ENCODE measurements around the gene PDE4D. TPM values are rescaled to one million over a fixed set of nuclear protein-coding genes. Genes with fewer than 3 reads are reported as not detected.

Gene PDE4D
- total RNA-seq, 1 experiment from 2014 or later, result 6.3 TPM

DNA sequence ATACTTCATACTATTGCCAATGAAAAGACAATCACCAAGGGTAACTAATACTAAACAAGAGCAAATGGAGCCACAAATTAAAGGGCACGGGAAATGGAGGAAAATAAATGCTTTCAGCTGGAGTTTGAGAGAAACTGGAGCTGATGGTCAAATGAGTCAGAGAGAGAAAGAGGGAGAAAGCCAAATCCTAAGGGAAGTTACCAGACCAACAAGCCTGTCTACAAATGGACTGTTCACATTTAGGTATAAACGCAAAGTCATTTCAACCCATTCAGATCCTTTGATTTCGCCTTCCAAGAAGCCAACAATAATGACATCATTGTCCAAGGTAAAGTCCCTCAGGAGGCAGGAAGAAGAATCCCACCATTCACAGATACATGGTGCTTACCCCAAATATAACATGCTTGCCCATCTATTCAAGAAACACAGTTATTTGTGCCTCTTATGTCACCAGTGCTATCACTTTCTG lies 958.9 kb downstream of the PDE4D start:
- H3K36me3 ChIP-seq, result no peaks in the 10 kb centered on the region
- H3K4me3 ChIP-seq, result no peak overlapping the region
- H3K27me3 ChIP-seq (replicated peaks), result no peaks in the 10 kb centered on the region
- no peaks in the 10 kb centered on the region for H3K4me1 ChIP-seq (replicated peaks)
- no peak for DNase-seq (ENCODE audit: low read depth in 1 of 2, low spot score in 2 of 2)
- H3K27ac ChIP-seq, result no peak overlapping the region
- no peaks in the 10 kb centered on the region for H3K9me3 ChIP-seq (replicated peaks)

DNA sequence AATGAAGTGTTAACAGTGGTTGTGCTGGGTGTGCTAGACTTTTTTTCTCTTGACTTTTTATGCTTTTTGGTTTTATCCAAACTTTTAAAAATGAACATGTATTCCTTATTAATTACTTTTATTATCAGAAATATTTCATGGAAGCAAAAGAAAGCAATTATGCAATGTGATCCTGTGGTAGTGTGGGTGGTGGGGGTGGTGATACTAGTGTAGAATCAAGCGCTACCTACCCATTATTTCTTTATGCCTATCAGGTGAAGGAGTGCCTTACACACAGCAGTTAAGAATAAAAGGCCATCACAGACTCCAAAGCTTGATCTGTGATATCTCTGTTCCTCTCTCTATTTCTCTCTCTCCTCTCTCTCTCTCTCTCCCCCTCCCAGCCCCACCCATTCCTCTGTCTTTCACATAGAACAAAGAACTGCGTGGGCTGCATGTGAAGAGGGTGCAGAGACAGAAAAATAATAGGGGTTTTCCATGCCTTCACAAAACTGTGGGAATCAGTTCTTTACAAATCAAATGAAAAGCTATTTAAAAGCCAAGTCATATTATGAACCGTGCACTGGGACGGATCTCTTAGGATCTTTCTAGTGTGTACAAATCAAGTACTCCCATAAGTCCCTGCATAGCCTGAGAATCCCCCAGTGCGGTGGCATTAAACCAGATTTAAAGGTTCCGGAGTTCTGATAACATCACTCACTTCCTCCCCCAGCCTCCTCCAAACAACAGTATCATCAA lies 959.5 kb downstream of the PDE4D start:
- DNase-seq (ENCODE audit: low read depth in 1 of 2, low spot score in 2 of 2), result no peak
- no peaks in the 10 kb centered on the region for H3K9me3 ChIP-seq (replicated peaks)
- H3K36me3 ChIP-seq, result no peaks in the 10 kb centered on the region
- no peak overlapping the region for H3K4me3 ChIP-seq
- no peaks in the 10 kb centered on the region for H3K27me3 ChIP-seq (replicated peaks)
- no peak overlapping the region for H3K27ac ChIP-seq
- no peaks in the 10 kb centered on the region for H3K4me1 ChIP-seq (replicated peaks)

DNA sequence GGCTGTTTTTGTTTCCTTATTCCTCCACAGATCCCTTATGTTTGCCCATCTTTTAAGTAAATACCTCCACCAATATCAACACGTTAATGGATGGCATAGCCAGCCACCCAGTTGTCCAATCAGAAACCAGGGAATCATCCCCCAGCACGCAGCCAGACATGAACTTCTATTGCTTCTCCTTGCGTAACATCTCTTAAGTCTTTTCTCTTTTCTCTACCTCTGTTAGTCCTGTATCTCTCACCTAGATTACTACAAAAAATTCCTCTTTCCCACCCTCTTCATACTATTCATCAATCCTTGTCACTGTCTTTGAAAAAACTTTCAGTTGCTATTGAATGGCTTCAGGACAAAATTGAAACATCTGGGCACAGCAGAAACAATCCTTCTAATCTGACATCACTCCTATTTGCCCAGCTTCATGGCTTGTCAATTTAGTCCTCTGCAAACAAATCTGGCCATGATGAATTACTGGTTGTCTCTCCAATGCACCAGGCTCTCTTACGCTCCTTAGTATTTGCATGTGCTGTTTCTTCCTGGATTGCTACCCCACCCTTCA lies 961.4 kb downstream of the PDE4D start:
- H3K4me1 ChIP-seq (replicated peaks), result no peaks in the 10 kb centered on the region
- H3K4me3 ChIP-seq, result no peak overlapping the region

DNA sequence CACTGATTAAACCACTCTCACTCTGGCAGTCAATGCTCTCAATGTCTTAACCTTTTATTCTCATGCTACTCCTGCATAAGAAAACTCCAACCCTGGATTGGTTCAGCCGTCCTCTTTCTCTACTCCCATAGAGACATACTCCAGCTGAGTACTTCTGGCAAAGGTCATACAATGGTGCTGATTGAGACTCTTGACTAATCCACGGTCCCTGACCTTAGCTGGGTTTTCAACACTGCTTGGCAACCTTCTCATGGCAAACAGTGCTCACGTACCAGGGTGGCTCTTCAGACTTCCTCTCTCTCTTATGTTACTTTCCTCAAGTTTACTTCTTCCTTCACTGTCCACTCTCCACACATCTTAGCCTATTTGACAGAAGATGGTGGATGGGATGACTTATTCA lies 963.0 kb downstream of the PDE4D start:
- no peak overlapping the region for H3K27ac ChIP-seq
- no peaks in the 10 kb centered on the region for H3K4me1 ChIP-seq (replicated peaks)
- no peaks in the 10 kb centered on the region for H3K9me3 ChIP-seq (replicated peaks)
- no peak overlapping the region for H3K4me3 ChIP-seq
- no peak for DNase-seq (ENCODE audit: low read depth in 1 of 2, low spot score in 2 of 2)
- H3K27me3 ChIP-seq (replicated peaks), result no peaks in the 10 kb centered on the region
- no peaks in the 10 kb centered on the region for H3K36me3 ChIP-seq

More for the DNA sequence above, 961.4 kb downstream of the PDE4D start:
- no peaks in the 10 kb centered on the region for H3K36me3 ChIP-seq
- no peak overlapping the region for H3K27ac ChIP-seq
- no peaks in the 10 kb centered on the region for H3K9me3 ChIP-seq (replicated peaks)
- no peaks in the 10 kb centered on the region for H3K27me3 ChIP-seq (replicated peaks)
- DNase-seq (ENCODE audit: low read depth in 1 of 2, low spot score in 2 of 2), result no peak

DNA sequence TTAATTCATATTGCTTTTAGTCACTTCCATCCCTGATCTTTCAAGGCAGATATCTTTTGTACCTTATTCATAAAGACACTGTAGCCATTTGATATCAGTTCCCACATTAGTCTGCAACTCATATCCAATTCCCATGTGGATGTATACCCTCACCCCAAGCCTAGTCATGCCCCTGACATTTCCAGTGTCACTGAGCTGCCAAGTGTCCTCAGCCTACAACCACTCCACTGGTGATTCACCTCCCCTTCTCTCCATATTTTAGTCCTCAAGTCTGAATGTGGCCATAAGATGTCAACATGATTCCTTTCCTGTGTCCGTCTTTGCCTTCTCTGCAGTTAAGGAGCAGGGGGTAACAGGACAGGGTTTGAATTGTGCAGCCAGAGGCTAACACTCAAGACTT lies 963.8 kb downstream of the PDE4D start:
- Histone ChIP-seq H3K9me3 (replicated peaks) (no peaks in the 10 kb centered on the region), H3K27ac (no peak overlapping the region), H3K27me3 (replicated peaks) (no peaks in the 10 kb centered on the region), H3K36me3 (no peaks in the 10 kb centered on the region), H3K4me3 (no peak overlapping the region), H3K4me1 (replicated peaks) (no peaks in the 10 kb centered on the region)
- DNase-seq (ENCODE audit: low read depth in 1 of 2, low spot score in 2 of 2), result no peak

DNA sequence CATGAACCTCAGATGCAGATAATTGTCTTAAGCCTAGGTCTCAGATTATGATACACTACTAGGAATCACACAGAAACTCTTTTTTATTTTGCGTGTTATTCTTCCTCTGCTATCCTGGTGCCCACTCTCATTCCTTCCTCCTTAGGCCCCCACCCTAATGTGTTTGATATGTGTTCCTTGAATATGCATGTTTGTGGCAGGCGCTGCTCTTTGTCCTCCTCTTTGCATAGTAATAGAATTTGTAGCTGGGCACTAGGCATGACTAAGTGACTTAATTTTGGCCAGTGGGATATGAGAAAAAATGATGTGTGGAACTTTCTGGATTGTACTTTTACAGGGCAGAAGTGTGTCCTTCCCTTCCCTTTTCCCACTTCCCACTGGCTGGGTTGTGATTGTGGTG lies 965.6 kb downstream of the PDE4D start:
- Histone ChIP-seq H3K27ac (no peak overlapping the region), H3K4me3 (no peak overlapping the region), H3K4me1 (replicated peaks) (no peaks in the 10 kb centered on the region), H3K9me3 (replicated peaks) (no peaks in the 10 kb centered on the region), H3K36me3 (no peaks in the 10 kb centered on the region), H3K27me3 (replicated peaks) (no peaks in the 10 kb centered on the region)
- no peak for DNase-seq (ENCODE audit: low read depth in 1 of 2, low spot score in 2 of 2)

DNA sequence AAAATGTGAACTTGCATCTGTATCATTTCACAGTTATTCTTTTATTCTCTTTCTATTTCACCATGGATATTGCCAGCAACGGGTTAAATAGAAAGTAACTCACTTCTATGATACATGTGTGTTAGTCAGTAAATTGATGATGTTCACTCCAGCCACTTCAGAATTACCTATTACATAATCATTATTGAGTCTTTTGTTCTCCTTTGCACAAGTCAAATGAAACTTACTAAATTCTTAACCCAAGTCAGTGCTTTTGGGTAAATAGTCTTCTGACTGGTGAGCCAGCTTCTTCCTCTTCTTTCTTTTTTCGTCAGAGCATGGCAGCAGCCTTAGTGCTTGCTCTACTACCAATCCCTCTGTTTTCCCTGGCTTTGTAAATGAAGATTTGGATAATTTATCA lies 966.3 kb downstream of the PDE4D start:
- H3K4me3 ChIP-seq, result no peak overlapping the region
- H3K27me3 ChIP-seq (replicated peaks), result no peaks in the 10 kb centered on the region
- no peaks in the 10 kb centered on the region for H3K36me3 ChIP-seq
- H3K27ac ChIP-seq, result no peak overlapping the region
- no peaks in the 10 kb centered on the region for H3K4me1 ChIP-seq (replicated peaks)
- no peak for DNase-seq (ENCODE audit: low read depth in 1 of 2, low spot score in 2 of 2)
- no peaks in the 10 kb centered on the region for H3K9me3 ChIP-seq (replicated peaks)

DNA sequence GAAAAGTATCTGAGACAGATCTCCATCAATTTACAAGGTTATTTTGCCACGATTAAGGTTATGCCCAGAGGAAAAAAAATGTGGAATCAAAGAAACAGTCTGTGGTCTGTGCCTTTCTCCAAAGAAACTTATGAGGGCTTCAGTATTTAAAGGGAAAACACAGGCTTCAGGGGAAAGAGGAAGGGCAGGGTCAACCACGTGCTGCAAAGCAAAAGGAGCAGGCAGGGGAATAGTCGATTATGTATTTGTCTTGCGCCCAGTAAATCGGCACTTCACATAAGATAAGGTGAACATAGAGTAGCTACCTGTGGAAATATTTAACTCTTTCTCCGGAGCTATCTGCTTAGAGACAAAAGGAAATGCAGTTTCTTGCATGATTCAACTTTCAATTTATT lies 967.0 kb downstream of the PDE4D start:
- Histone ChIP-seq H3K27me3 (replicated peaks) (no peaks in the 10 kb centered on the region), H3K27ac (no peak overlapping the region), H3K4me1 (replicated peaks) (peaks cover 2% of the 10 kb centered on the region; the same call in 1 of the 2 replicates), H3K4me3 (no peak overlapping the region), H3K9me3 (replicated peaks) (no peaks in the 10 kb centered on the region), H3K36me3 (no peaks in the 10 kb centered on the region)
- DNase-seq (ENCODE audit: low read depth in 1 of 2, low spot score in 2 of 2), result no peak

DNA sequence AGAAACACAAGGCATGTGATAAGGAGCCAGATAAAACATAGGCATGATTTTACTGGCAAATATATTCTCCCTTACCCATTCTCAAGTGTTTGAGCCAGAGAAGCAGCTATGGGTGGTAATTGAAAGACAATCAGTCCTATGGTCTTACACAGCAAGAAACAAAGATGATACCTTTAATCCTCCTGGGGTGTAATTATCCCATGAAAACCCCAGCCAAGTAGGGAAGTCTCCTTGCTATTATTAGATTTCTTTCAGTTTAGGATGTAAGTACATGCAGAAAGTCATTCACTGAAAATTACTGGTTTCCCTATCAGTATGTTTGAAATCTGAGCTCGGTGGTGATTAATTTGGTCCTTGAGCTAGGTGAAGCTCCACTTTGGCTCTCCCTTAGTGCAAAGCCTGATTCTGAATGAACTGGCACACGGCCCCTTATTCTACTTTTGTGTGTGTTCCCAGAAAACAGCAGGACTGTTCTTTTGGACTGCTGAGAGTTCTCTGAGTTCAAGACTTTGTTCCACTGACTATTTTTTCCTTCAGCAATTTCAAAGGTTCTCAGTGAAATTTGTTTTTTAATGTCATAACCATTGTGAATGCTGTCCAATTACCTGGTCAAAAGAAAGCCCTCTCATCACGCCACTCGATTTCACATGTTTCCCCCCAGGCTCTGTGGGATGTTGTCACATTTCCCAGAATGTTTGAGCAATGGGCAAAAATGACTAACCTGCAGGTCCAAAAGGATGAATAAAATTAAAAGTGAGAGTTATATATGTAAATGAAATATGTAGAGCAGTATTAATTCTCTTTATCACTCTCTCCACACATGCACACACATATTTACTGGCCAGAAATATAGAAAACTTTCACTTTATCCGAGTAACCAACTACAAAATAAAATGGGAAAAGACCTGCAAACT lies 967.6 kb downstream of the PDE4D start:
- no peaks in the 10 kb centered on the region for H3K9me3 ChIP-seq (replicated peaks)
- H3K4me3 ChIP-seq, result no peak overlapping the region
- H3K27ac ChIP-seq, result no peak overlapping the region
- H3K36me3 ChIP-seq, result no peaks in the 10 kb centered on the region
- DNase-seq (ENCODE audit: low read depth in 1 of 2, low spot score in 2 of 2), result no peak
- no peaks in the 10 kb centered on the region for H3K27me3 ChIP-seq (replicated peaks)
- peaks cover 9% of the 10 kb centered on the region for H3K4me1 ChIP-seq (replicated peaks)

DNA sequence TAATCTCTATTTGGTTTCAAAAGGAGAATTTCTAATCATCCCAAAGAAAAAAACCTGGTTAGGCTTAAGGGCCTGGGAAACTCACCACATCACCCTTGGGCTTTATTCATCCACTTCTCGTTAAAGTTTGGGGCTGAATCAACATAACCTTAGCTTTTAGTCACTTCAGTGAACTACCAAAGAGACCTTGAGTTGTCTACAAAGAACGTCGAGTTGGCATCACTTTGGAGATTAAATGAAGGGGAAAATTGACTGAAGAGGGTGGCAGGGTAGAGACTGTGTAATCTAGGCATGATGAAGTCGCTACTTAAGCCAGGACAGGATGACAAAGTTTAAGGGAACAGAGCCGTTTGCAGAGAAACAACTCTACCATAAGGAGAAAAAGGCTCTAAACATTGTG lies 969.2 kb downstream of the PDE4D start:
- Histone ChIP-seq H3K36me3 (no peaks in the 10 kb centered on the region), H3K27ac (no peak overlapping the region), H3K27me3 (replicated peaks) (no peaks in the 10 kb centered on the region), H3K4me1 (replicated peaks) (peaks cover 12% of the 10 kb centered on the region), H3K9me3 (replicated peaks) (no peaks in the 10 kb centered on the region), H3K4me3 (no peak overlapping the region)
- DNase-seq (ENCODE audit: low read depth in 1 of 2, low spot score in 2 of 2), result no peak

DNA sequence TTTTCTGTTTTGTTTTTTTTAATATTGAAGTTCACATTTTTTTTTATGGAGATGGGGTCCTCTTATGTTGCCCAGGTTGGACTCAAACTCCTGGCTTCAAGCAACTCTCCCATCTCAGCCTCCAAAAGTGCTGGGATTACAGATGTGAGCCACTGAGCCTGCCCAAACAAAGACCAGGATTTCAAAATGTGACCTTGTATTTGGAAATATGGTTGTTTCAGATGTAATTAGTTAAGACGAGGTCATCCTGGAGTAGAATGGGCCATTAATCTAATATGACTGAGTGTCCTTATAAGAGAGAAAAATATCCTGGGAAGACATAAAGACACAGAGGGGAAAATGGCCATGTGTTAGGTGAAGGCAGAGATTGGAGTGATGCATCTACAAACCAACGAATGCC lies 970.2 kb downstream of the PDE4D start:
- no peak for DNase-seq (ENCODE audit: low read depth in 1 of 2, low spot score in 2 of 2)
- H3K36me3 ChIP-seq, result no peaks in the 10 kb centered on the region
- no peaks in the 10 kb centered on the region for H3K27me3 ChIP-seq (replicated peaks)
- H3K27ac ChIP-seq, result no peak overlapping the region
- H3K9me3 ChIP-seq (replicated peaks), result no peaks in the 10 kb centered on the region
- peaks cover 12% of the 10 kb centered on the region for H3K4me1 ChIP-seq (replicated peaks)
- H3K4me3 ChIP-seq, result no peak overlapping the region

DNA sequence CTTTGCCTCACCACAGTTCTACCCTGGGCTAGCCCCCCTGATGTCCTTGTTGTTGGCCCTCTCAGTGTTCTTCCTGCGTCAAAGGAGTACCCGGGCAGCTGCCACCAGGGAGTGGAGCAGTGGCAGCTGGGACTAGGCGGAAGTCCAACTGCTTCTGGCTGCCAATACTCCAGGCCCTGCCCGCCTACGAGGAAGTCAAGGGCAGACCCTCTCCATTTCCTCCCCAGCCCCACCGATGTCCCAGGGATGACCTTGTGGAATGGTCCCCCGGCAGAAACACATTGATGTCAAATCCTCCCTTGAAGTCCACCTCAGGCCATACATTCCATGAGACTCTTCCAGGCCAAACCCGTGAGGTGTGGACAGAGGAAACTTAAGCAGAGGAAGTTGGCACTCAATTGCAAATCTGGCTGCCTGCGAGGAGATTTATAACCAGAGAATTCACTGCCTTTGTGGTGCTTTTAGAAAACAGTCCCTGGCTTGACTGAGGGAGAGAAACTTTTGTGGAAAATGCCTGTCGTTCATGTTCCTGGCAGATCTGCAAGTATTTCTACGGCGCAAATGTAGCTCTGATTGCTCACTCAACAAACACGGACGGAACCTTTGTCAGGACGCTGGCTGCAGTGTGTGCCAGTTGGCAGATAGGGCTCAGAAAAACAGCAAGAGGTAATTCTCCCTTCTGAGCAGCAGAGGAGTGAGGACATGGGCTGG lies 970.9 kb downstream of the PDE4D start:
- Histone ChIP-seq H3K4me3 (no peak overlapping the region), H3K4me1 (replicated peaks) (peaks cover 12% of the 10 kb centered on the region), H3K27me3 (replicated peaks) (no peaks in the 10 kb centered on the region), H3K27ac (no peak overlapping the region), H3K36me3 (no peaks in the 10 kb centered on the region), H3K9me3 (replicated peaks) (no peaks in the 10 kb centered on the region)
- no peak for DNase-seq (ENCODE audit: low read depth in 1 of 2, low spot score in 2 of 2)

DNA sequence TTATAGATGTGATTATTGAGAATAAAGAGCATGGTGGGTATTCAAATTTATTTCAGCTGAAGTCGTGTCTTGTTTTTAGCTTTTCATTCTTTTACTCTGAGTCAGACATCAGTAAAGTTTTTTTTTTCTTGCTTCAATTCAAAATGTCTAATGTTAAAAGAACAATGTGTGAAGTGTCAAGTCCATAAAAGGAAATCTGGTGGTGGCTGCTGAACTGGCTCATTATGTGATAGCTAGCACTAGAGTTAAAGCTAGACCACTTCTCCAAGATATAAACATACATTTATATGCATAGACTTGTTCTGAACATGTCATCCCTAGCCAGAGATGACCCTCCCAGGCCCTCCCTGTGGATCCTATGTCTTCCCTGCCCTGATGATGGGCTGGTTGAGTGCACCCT lies 972.4 kb downstream of the PDE4D start:
- H3K27me3 ChIP-seq (replicated peaks), result no peaks in the 10 kb centered on the region
- H3K36me3 ChIP-seq, result no peaks in the 10 kb centered on the region
- no peak overlapping the region for H3K4me3 ChIP-seq
- peak in 1 of 2 experiments; percentile 33 for DNase-seq (ENCODE audit: low read depth in 1 of 2, low spot score in 2 of 2)
- no peaks in the 10 kb centered on the region for H3K9me3 ChIP-seq (replicated peaks)
- peak overlapping the region; percentile 57 for H3K27ac ChIP-seq
- H3K4me1 ChIP-seq (replicated peaks), result peaks cover 12% of the 10 kb centered on the region

Measured in SJSA1 (cell line).